ENCODE data around the gene NGLY1.

The NGLY1 gene

GRCh38 chr3:25812644-25813043 lies 29.4 kb upstream of the NGLY1 start:
- ChIA-PET POLR2A (no interaction called here), CTCF (interaction anchor here (1.3 kb wide), 1 partner anchor 19 kb away, joined by 3 read pairs; no protein-coding TSS in a partner anchor)
- no peak for TF ChIP-seq CTCF (IDR thresholded peaks at IDR 0.05; ENCODE audit: control extremely low read depth, extremely low read depth, low read depth, missing control alignments)
- DNase-seq (ENCODE audit: extremely low spot score), result no peak

GRCh38 chr3:25804676-25805075 lies 21.4 kb upstream of the NGLY1 start:
- CTCF ChIA-PET, result interaction anchor here (1.1 to 1.4 kb wide), 2 partner anchors 11 to 30 kb away, joined by 3 to 6 read pairs; no protein-coding TSS in a partner anchor
- DNase-seq (ENCODE audit: extremely low spot score), result no peak
- POLR2A ChIA-PET, result no interaction called here
- TF ChIP-seq CTCF (IDR thresholded peaks at IDR 0.05; ENCODE audit: control extremely low read depth, extremely low read depth, low read depth, missing control alignments), result no peak

GRCh38 chr3:25803833-25804232 lies 20.6 kb upstream of the NGLY1 start:
- ChIA-PET CTCF (interaction anchor here (1.1 to 1.4 kb wide), 3 partner anchors 10 to 156 kb away, joined by 3 to 6 read pairs (median 3); no protein-coding TSS in a partner anchor), POLR2A (no interaction called here)
- DNase-seq (ENCODE audit: extremely low spot score), result no peak
- TF ChIP-seq CTCF (IDR thresholded peaks at IDR 0.05; ENCODE audit: control extremely low read depth, extremely low read depth, low read depth, missing control alignments), result no peak

- DNase-seq (ENCODE audit: extremely low spot score), result no peak
- CTCF ChIA-PET, result interaction anchor here (1.1 to 1.6 kb wide), 4 partner anchors 26 to 74 kb away, joined by 3 to 5 read pairs (median 4); no protein-coding TSS in a partner anchor
- no peak for TF ChIP-seq CTCF (IDR thresholded peaks at IDR 0.05; ENCODE audit: control extremely low read depth, extremely low read depth, low read depth, missing control alignments)
- POLR2A ChIA-PET, result no interaction called here
These were observed 18.5 kb upstream of the NGLY1 start for GRCh38 chr3:25801786-25802185.

- TF ChIP-seq CTCF (IDR thresholded peaks at IDR 0.05; ENCODE audit: control extremely low read depth, extremely low read depth, low read depth, missing control alignments), result no peak
- CTCF ChIA-PET, result interaction anchor here (0.9 to 1.7 kb wide), 5 partner anchors 13 to 195 kb away, joined by 3 to 6 read pairs (median 3); no protein-coding TSS in a partner anchor
These were observed 6.6 kb upstream of the NGLY1 start, which contains the start of gene OXSM for GRCh38 chr3:25789596-25790556. TSS of gene OXSM (plus strand) at chr3:25790090. CDS start at chr3:25791021, 931 bp downstream.

GRCh38 chr3:25789209-25789595 lies 6.0 kb upstream of the NGLY1 start:
- ChIA-PET POLR2A (no interaction called here), CTCF (interaction anchor here (1.2 to 1.3 kb wide), 2 partner anchors 13 to 194 kb away, joined by 3 read pairs; no protein-coding TSS in a partner anchor)
- no peak for TF ChIP-seq CTCF (IDR thresholded peaks at IDR 0.05; ENCODE audit: control extremely low read depth, extremely low read depth, low read depth, missing control alignments)
- DNase-seq (ENCODE audit: extremely low spot score), result no peak

More at GRCh38 chr3:25789596-25790556, 6.6 kb upstream of the NGLY1 start, which contains the start of gene OXSM:
- POLR2A ChIA-PET, result no interaction called here
- peak; percentile 89 for DNase-seq (ENCODE audit: extremely low spot score)
